ENCODE results near the gene RIBC2. TPM values are rescaled to one million over a fixed set of nuclear protein-coding genes. Genes with fewer than 3 reads are reported as not detected.
"Not testable (repeated sequence)": the region's sequence is repeated elsewhere in the genome, so short reads cannot be mapped to it uniquely, and the experiment has no call there.

Gene RIBC2
- total and polyA plus RNA-seq, 9 of the 15 experiments (the other 6 are each of a cell fraction or from before 2014, with no cell fraction given): not detected

DNA sequence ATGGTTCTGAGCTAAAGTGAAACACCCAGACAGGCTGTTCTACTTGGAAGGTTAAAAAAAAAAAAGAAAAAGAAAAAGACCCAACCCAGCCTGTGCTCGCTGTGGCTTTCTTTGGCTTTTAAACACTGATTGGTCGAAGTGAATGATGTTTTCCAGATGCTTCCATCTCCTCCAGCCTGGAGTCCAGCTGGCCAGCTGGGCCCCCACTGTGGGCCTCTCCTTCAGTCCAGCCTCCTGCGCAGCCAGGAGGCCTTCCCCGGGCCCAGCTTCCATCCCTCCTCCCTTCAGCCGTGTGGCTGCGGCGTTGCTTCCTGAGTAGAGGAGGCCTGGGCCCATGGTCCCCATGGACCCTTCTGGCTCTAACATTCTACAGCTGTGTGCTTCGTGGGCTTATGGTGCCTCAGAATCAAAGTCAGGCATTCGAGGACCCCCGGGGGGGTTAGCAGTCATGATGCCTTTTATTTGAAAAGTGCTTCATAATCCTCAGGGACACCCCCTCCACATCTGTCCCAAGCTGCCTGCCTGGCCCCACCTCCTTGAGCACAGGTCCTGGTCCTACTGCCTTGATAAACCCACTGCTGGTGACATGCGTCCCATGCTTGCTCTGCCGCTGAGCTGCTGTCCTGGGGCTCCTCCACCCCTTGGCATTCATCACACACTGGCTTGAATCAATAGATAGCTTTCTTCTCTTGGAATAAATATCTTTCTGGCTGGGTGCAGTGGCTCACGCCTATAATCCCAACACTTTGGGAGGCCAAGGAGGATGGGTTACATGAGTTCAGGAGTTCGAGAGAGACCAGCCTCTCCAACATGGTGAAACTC lies 47.0 kb downstream of the RIBC2 start (continued):
- TF ChIP-seq RBBP5 (IDR thresholded peaks at IDR 0.05; ENCODE audit: borderline replicate concordance, insufficient read depth, low read length, poor library complexity, severe bottlenecking) (no peak), GTF2F1 (IDR thresholded peaks at IDR 0.05; ENCODE audit: low read depth, low read length) (no peak)

- Histone ChIP-seq H3K4me3 (no peak overlapping the region), H3K79me2 (ENCODE audit: control insufficient read depth, insufficient read depth, low read length) (no peaks in the 10 kb centered on the region), H3K9ac (ENCODE audit: insufficient read depth in 1 of 2, low read depth in 2 of 2, low read length in 2 of 2) (no peak overlapping the region), H3K4me1 (replicated peaks in 1 of 2; ENCODE audit: control insufficient read depth in 2 of 2, insufficient read depth in 2 of 2, low read length in 2 of 2) (no peaks in the 10 kb centered on the region), H3K27me3 (ENCODE audit: control insufficient read depth in 2 of 2, insufficient read depth in 2 of 2, low read length in 2 of 2) (peaks cover 0 to 19% of the 10 kb centered on the region in 2 experiments; a peak in 2 of 5 replicates), H3K9me3 (replicated peaks; ENCODE audit: control insufficient read depth, insufficient read depth, low read depth, low read length) (no peaks in the 10 kb centered on the region), H2AFZ (ENCODE audit: low read depth, low read length) (no peak overlapping the region), H3K27ac (ENCODE audit: extremely low read depth, low read depth, low read length) (no peak overlapping the region), H3K36me3 (ENCODE audit: control insufficient read depth, insufficient read depth, low read length) (no peaks in the 10 kb centered on the region), H3K9me1 (ENCODE audit: control insufficient read depth, insufficient read depth, low read length) (no peaks in the 10 kb centered on the region), H4K20me1 (replicated peaks; ENCODE audit: control insufficient read depth, insufficient read depth, low read length) (no peaks in the 10 kb centered on the region), H3K4me2 (ENCODE audit: insufficient read depth, low read length) (no peak overlapping the region)
- 7% methylated on average over 6 of the region's 6 CpGs for WGBS (ENCODE audit: insufficient coverage, low coverage, missing lambda C conversion rate)
- POLR2A ChIA-PET: no interaction called here
- intact Hi-C loops (cut with micrococcal nuclease) (no loop called here), in situ Hi-C loops (cut with MboI) (no loop called here)
- no peak for TF ChIP-seq POLR2B (IDR thresholded peaks at IDR 0.05; ENCODE audit: low read depth, partially characterized antibody)
- no peak for TF ChIP-seq GTF2E2 (tag; IDR thresholded peaks at IDR 0.05)
- TF ChIP-seq, protein P1, sequence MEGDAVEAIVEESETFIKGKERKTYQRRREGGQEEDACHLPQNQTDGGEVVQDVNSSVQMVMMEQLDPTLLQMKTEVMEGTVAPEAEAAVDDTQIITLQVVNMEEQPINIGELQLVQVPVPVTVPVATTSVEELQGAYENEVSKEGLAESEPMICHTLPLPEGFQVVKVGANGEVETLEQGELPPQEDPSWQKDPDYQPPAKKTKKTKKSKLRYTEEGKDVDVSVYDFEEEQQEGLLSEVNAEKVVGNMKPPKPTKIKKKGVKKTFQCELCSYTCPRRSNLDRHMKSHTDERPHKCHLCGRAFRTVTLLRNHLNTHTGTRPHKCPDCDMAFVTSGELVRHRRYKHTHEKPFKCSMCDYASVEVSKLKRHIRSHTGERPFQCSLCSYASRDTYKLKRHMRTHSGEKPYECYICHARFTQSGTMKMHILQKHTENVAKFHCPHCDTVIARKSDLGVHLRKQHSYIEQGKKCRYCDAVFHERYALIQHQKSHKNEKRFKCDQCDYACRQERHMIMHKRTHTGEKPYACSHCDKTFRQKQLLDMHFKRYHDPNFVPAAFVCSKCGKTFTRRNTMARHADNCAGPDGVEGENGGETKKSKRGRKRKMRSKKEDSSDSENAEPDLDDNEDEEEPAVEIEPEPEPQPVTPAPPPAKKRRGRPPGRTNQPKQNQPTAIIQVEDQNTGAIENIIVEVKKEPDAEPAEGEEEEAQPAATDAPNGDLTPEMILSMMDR (IDR thresholded peaks at IDR 0.05 in 2 of 3, conservative IDR thresholded peaks at IDR 0.05 in 1 of 3; ENCODE audit: insufficient read depth in 2 of 3, low read depth in 1 of 3, low read length in 3 of 3): peak in 2 of 3 experiments; percentile 23; a peak in 1 of 6 replicates
- ATAC-seq: no peak
- no peak for FAIRE-seq
- no TSS peak for BruUV-seq (replicated peaks)
- CTCF ChIA-PET (ENCODE audit: low intra/inter-chr PET ratio): no interaction called here
- DNase-seq (ENCODE audit: extremely low read depth in 1 of 4, low spot score in 3 of 4): peak in 3 of 4 experiments; percentile 5 to 21 (median 16)
Measured at GRCh38 chr22:45462034-45462655, 48.7 kb downstream of the RIBC2 start.

GRCh38 chr22:45463691-45464090 lies 50.2 kb downstream of the RIBC2 start:
- DNase-seq (ENCODE audit: extremely low read depth in 1 of 4, low spot score in 3 of 4); ATAC-seq; in situ Hi-C loops (cut with MboI); intact Hi-C loops (cut with micrococcal nuclease); H3K36me3 ChIP-seq (ENCODE audit: control insufficient read depth, insufficient read depth, low read length); FAIRE-seq; H3K9me1 ChIP-seq (ENCODE audit: control insufficient read depth, insufficient read depth, low read length); H2AFZ ChIP-seq (ENCODE audit: low read depth, low read length); H3K9me3 ChIP-seq (replicated peaks; ENCODE audit: control insufficient read depth, insufficient read depth, low read depth, low read length); H3K4me1 ChIP-seq (replicated peaks in 1 of 2; ENCODE audit: control insufficient read depth in 2 of 2, insufficient read depth in 2 of 2, low read length in 2 of 2); H4K20me1 ChIP-seq (replicated peaks; ENCODE audit: control insufficient read depth, insufficient read depth, low read length); H3K27ac ChIP-seq (ENCODE audit: extremely low read depth, low read depth, low read length); H3K27me3 ChIP-seq (ENCODE audit: control insufficient read depth in 2 of 2, insufficient read depth in 2 of 2, low read length in 2 of 2); BruUV-seq (replicated peaks); H3K79me2 ChIP-seq (ENCODE audit: control insufficient read depth, insufficient read depth, low read length); CTCF ChIA-PET (ENCODE audit: low intra/inter-chr PET ratio); H3K4me2 ChIP-seq (ENCODE audit: insufficient read depth, low read length); H3K4me3 ChIP-seq; H3K9ac ChIP-seq (ENCODE audit: insufficient read depth in 1 of 2, low read depth in 2 of 2, low read length in 2 of 2): not testable (repeated sequence)
- WGBS (ENCODE audit: insufficient coverage, low coverage, missing lambda C conversion rate): 0% methylated on average over 3 of the region's 3 CpGs
- POLR2A ChIA-PET: interaction anchor here (0.6 kb wide), 1 partner anchor 63 kb away, joined by 3 read pairs; no protein-coding TSS in a partner anchor
